ENCODE data around the gene H2BK1. TPM values are rescaled to one million over a fixed set of nuclear protein-coding genes. Genes with fewer than 3 reads are reported as not detected.
A peak's percentile ranks its signal among the peaks of the same experiment; 100 is the strongest.

Gene H2BK1
- total RNA-seq, 1 experiment from 2014 or later: 0.69 TPM

DNA sequence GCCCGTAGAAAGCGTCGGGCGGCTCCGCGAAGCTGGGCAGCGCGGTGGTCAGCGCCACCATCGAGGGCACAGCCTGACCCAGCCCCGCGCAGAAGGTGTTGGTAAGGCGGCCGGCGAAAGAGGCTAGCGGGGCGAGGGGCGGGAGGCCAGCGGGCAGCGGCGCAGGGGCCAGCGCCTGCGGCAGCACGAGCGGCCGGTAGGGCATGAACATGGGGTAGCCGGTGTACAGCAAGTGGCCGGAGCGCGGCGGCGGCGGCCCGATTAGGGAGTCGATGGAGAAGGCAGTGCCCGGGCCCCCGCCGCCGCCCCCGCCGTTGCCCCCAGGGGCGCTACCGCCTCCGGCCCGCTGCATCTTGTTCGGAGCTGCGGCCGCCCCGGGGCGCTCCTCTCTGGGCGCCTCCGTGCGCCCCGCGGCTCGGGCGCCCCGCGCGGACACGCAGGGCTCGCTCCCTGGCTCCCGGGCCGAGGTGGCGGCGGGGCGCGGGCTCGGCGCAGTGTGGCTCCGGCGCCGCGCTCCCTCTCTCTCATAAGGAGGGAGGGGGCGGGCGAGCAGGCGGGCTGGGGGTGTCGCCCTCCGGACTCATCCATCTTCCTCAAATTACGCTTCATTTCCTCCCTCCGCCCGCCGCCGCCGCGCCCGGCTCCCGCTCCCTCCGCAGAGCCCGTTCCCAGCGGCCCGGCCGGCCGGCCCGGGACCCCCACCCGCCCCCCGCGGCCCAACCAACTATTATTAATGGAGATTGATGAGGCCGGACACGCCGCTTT is 42.9 kb downstream of the H2BK1 start, which contains the start of gene GBX1:
Gene GBX1, minus strand, starts transcription at position 498 of the 765 bp plus-strand sequence. Its CDS starts 146 bp downstream, at position 352.
- H3K9ac ChIP-seq (ENCODE audit: low read length): no peak within 1 kb of the TSS
- no peaks in the 10 kb centered on the region for H3K9me3 ChIP-seq (ENCODE audit: control insufficient read depth in 1 of 2, insufficient read depth in 1 of 2, low read depth in 1 of 2, low read length in 2 of 2)
- peak within 1 kb of the TSS; percentile 94 for H3K4me2 ChIP-seq (ENCODE audit: low read length)
- peak within 1 kb of the TSS; percentile 40 for H2AFZ ChIP-seq (ENCODE audit: low read depth, low read length, poor library complexity, severe bottlenecking)
- H3K9me2 ChIP-seq (ENCODE audit: insufficient read depth): no peaks in the 10 kb centered on the region
- no peak for DNase-seq (ENCODE audit: low read depth, low spot score)
- no peaks in the 10 kb centered on the region for H3K36me3 ChIP-seq (ENCODE audit: control insufficient read depth in 1 of 2, insufficient read depth in 2 of 2, low read length in 2 of 2)
- peak within 1 kb of the TSS; percentile 19; the same call in 1 of the 2 replicates for H3K27ac ChIP-seq (ENCODE audit: low read depth, low read length)
- ChIA-PET CTCF (interaction anchor here (0.6 to 1.4 kb wide), 9 partner anchors 8 to 742 kb away, joined by 3 to 8 read pairs (median 5); no protein-coding TSS in a partner anchor), RAD21 (ENCODE audit: low non-redundant PET in 1 of 2, low total read pairs in 2 of 2, uncharacterized antibody in 2 of 2, unreplicated experiment in 2 of 2) (interaction anchor here (0.6 to 0.7 kb wide), 2 partner anchors 81 to 121 kb away, joined by 3 to 5 read pairs; no protein-coding TSS in a partner anchor), POLR2A (interaction anchor here (0.6 kb wide), 1 partner anchor 20 kb away, joined by 4 read pairs; no protein-coding TSS in a partner anchor)
- H3K27me3 ChIP-seq (ENCODE audit: insufficient read depth, low read length): no peaks in the 10 kb centered on the region
- intact Hi-C loops (cut with micrococcal nuclease): no loop called here
- ATAC-seq: peak; percentile 58
- no peaks in the 10 kb centered on the region for H4K20me1 ChIP-seq (ENCODE audit: insufficient read depth)
- H3K79me2 ChIP-seq (ENCODE audit: insufficient read depth, low read length): no peaks in the 10 kb centered on the region
- H3K4me1 ChIP-seq (ENCODE audit: control insufficient read depth in 1 of 2, insufficient read depth in 2 of 2, low read length in 2 of 2): peaks cover 0 to 12% of the 10 kb centered on the region in 2 experiments; a peak in 2 of 4 replicates
- H3K4me3 ChIP-seq (replicated peaks in 1 of 2; ENCODE audit: low read depth in 1 of 2, low read length in 2 of 2): peak within 1 kb of the TSS; percentile 49 to 68
- TF ChIP-seq, protein P1, sequence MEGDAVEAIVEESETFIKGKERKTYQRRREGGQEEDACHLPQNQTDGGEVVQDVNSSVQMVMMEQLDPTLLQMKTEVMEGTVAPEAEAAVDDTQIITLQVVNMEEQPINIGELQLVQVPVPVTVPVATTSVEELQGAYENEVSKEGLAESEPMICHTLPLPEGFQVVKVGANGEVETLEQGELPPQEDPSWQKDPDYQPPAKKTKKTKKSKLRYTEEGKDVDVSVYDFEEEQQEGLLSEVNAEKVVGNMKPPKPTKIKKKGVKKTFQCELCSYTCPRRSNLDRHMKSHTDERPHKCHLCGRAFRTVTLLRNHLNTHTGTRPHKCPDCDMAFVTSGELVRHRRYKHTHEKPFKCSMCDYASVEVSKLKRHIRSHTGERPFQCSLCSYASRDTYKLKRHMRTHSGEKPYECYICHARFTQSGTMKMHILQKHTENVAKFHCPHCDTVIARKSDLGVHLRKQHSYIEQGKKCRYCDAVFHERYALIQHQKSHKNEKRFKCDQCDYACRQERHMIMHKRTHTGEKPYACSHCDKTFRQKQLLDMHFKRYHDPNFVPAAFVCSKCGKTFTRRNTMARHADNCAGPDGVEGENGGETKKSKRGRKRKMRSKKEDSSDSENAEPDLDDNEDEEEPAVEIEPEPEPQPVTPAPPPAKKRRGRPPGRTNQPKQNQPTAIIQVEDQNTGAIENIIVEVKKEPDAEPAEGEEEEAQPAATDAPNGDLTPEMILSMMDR (IDR thresholded peaks at IDR 0.05 in 2 of 3, conservative IDR thresholded peaks at IDR 0.05 in 1 of 3; ENCODE audit: borderline replicate concordance in 1 of 3, insufficient read depth in 1 of 3, low read depth in 2 of 3, low read length in 2 of 3): peak in 1 of 3 experiments; percentile 23; a peak in 1 of 6 replicates
- TF ChIP-seq JUND (IDR thresholded peaks at IDR 0.05): no peak
- TF ChIP-seq POLR2AphosphoS5 (IDR thresholded peaks at IDR 0.05; ENCODE audit: low read depth, low read length): 0 out of 2 replicates have a peak, but pooled peaks have one; percentile 24
- no TSS peak for BruUV-seq (replicated peaks)

Data from HCT116 (cell line).